NCI-H446 treated with DMSO at 0.1 percent for 48 hours (cell line): ENCODE results near the gene PTK6.
"Not testable (repeated sequence)": the region's sequence is repeated elsewhere in the genome, so short reads cannot be mapped to it uniquely, and the experiment has no call there.

Experiments
- DNase-seq: peaks from one replicate; lab custom pipeline; 2025; lab: John Stamatoyannopoulos, UW

The PTK6 gene

DNA sequence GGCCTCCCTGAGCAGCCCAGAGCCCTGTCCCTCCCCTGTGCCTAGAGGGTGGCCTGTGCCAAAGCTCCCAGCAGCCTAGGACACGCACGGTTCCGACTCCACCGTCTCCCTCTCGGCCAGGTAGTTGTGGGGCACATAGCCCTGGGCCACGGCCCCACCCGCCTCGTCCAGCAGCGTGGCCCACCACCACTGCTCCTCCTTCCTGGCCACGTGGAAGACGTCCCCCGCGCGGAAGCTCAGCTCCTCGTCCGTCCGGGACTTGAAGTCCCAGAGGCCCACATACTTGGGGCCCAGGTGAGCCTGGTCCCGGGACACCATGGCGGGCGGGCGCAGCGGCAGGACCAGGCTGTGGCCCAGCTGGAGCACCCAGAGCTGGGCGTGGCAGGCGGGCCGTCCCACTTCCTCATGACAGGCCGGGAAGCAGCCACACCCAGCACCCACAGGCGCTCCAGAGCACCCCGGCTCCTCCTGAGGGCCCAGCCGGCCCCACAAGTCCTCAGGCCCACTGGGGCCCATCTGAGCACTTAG is at the start of gene PTK6:
Gene PTK6 (minus strand): TSS at position 380 of the 528 bp plus-strand sequence. CDS start 62 bp downstream, at position 318.
- no peak for DNase-seq

DNA sequence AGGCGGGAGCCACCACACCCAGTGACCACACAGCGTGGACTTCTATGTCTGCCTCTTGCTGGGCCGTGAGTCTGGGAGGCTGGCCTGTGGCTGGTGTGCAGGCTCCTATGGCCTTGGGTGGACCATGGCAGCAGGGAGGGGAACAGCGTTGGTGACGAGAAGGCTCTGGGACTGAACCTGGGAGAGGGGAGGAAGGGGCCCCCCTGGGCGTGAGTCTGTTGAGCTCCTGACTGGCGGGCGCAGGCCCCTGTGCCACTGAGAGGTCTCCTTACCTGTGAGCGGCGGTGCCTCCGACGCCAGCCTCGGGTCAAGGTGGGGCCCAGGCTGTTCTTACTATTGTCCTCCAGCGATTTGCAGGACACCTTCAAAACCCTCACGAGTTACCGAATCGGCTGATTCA is 49.6 kb upstream of the PTK6 start:
- no peak for DNase-seq

DNA sequence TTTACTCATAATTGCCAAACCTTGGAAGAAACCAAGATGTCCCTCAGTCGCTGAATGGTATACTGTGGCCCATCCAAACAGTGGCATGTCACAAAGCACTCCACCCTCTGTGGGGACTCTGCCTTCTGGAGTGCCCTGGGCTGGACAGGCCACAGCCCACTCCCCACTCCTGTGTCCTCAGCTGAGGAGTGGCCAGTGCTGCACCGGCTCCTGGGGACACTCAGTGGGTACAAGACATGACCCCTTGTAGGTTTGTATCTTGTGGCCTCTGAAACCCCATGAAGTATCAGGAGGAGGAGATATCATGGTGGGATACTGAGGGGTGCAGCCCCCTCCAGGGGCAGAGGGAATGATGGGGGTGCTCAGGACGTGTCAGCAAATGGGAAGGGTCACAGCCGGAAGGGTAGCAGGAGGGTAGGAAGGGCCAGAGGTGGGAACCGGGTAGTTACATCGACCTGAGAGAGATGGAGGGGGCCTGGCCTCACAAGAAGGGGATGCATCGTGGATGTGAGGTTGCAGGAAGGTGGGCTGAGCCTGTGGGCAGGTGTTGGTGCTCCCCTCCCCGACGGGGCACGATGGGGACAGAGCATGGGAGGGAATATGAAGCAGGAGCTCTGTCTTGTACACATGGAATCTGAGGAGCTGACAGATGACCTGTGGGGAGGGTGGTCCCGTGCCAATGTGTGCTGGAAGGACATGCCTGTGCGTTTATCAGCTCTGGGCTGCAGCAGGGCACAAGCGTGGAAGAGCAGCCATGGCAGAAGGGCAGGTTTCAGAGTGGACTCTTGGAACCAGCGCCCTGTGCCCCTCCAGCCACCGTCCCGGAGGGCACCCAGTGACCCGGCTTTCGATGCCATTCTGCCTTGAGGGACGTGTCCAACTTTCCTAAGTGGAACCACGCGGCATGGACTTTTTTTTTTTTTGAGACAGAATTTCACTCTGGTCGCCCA is 48.7 kb upstream of the PTK6 start:
- DNase-seq: no peak

DNA sequence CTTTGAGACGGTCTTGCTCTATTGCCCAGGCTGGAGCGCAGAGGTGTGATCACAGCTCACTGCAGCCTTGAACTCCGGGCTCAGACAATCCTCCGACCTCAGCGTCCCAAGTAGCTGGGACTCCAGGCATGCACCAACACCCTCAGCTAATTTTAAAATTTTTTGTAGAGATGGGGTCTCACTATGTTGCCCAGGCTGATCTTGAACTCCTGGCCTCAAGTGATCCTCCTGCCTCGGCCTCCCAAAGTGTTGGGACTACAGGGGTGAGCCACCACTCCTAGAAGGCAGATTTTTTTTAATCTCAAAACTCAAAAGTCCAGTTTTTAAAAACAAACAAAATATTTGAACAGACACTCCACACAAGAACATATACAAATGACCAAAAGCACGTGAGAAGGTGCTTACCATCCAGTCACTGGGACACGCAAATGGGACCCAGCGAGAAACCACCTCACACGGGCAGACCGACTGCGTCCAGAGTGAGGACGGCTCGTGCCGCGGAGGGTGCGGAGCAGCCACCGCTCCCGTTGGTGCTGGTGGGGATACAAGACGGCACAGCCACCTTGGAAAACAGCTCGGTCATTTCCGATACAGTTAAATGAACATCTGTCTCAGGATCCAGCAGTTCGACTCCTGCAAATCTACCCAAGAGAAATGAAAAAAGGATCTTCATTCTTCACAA is 45.3 kb upstream of the PTK6 start:
- DNase-seq: no peak

DNA sequence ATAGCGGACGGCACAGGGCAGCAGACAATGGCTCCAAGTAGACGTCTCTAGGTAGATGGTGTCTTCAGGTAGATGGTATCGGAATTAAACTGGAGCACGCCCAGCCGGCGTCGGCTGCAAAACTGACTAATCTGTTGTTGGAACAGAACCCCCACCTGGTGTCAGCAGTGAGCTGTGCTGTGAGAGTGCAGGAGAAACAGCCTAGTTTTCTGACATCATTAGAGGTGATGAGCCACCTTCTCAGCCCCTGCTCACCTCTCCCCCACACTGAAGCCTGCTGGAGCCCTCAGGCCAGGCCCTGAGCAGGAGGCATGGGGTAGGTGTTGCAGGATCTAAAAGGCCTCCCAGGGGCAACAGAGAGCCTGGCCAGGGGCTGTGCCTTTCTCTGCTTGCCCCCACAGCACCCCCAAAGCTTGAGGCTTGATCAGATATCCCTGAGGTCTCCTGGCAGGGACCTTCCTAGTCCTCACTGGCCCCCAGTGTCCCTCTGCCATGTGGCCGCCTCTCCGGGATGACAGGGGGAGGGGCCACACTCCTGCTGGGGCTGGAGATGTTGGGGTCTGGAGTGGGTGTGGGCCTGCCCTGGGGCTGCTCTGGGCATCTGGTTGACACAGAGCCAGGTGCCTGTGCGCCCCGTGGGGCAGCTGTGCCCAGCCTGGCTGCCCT is 43.8 kb upstream of the PTK6 start:
- no peak for DNase-seq

DNA sequence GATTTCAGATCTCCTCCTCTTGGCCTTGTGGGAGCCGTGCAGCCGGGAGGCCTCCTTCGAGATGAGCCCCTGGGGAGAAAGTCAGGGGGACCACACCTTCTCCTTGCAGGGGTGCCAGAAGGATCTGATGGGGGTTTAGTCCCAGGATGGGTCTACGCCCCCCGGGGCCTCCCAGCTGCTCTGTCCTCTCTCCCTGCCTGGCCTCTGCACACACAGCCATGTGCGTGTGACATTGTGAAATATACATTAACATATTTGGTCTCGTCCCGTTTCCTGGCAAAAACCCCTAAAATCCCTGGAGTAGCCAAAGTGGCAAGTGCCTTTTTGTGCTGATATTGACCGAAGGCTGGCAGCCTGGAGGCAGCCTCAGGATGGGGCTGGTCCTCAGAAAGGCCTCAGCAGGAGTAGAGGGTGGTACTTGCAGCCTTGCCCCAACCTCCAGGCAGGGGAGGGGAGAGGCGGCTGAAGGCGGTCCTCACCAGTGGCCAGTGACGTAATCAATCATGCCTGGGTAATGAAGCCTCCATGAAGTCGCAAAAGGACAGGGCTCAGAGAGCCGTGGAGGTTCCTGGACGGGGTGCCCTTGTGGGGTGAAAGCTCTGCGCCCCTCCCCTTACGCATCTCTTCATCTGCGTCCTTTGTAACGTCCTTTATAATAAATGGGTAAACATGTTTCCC is 42.0 kb upstream of the PTK6 start:
- no peak for DNase-seq

DNA sequence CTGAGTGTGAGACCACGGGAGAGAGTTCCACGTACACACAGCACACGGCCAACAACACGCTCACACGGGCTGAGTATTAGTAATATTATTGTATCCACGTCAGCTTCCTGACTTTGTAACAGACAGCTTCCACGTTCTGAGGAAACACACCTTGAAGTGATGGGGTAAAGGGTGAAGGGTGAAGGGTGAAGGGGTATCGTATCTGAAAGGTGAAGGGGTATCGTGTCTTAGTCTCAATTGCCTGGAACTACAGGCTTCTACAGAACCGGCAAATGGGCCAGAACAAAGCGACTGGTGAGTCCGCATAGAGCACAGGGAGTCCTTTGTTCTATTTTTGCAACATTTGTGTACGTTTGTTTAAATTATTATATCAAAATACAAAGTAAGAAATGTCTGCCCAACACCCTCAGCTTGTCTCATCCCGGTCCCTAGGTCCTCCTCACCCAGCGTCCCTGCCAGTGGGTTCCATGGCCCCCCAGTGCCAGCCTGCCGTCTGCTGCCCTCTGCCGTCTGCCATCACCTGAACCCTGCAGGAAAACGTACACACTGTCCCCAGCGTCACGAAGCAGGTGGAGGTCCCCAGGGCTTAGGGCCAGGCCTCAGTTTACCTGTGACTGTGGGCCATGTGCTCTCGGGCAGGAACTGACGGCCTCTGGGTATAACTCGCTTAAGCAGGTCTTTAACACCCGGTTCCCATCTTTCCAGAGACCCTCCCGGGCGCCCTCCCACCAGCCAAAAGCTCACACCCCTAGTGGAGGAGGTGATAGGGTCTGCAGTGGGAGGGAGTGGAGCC is 41.2 kb upstream of the PTK6 start:
- DNase-seq: no peak

DNA sequence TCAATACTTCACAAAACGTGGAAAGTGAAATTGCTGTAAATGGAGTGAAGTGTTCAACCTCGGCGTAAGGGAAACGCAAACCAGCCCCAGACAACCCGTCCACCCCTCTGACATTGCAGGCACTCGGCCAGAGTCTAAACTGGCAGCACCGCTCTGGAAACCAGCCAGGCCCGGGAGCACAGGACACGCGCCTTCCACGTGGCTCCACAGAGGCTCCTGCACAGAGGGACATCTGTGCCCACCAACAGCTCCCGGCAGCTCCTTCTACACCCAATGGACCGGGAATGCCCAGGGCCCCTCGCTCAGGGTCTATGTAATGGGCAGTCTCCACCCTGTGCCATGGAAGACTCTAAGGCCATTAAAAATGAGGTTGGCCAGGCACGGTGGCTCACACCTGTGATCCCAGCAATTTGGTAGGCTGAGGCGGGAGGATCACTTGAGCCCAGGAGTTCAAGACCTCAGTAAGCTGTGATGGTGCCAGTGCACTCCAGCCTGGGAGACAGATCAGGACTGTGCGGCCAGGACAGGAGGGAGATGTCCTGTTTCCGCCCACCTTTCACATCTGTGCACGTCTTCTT is 40.2 kb upstream of the PTK6 start:
- DNase-seq: peak; percentile 8

DNA sequence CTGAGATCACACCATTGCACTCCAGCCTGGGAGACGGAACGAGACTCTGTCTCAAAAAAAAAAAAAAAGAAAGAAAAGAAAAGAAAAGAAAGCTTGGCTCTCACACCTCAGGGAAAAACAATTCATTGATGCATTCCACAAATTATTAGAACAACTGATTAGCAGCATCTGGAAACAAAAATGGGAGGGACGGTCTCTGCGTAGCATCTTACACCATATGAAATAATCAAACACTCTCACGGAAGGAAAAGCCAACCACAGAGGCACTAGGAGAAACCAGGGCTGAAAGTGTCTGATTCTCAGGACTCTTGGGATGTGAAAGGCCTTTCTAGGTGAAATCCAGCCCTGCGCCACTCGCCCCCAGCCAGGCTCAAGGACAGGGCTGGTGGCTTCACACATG is 39.1 kb upstream of the PTK6 start:
- DNase-seq: no peak

DNA sequence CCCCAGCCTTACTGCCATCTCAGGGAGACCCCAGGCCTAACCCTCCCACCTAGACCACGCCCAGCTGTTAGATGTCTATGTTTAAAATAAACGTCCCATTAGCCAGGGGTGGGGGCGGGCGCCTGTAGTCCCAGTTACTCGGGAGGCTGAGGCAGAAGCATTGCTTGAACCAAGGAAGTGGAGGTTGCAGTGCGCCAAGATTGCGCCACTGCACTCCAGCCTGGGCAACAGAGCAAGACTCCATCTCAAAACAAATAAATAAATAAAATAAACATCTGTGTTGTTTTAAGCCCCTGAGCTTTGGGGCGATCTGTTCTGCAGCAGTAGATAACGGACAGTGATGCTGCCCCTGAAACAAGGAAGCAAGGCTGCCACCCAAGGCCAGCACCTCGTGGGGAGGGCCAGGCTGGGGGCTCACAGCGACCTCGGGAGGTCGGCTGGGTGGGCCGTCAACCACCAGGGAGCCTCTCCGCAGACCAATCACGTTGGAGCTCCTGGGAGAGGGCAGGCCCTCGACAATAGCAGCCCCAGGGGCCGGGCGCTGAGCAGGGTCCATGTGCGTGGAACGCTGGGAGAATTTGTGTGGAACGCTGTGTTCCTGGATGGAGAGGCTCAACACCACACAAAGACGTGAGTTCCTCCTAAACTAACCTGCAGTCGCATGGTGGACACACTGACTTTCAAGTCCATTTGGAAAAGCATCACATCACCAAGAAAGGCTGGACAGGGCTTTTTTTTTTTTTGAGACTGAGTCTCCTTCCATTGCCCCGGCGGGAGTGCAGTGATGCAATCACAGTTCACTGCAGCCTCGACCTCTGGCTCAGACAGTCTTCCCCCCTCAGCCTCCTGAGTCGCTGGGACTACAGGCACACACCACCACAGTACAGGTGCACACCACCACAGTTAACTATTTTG is 37.9 kb upstream of the PTK6 start:
- DNase-seq: no peak

DNA sequence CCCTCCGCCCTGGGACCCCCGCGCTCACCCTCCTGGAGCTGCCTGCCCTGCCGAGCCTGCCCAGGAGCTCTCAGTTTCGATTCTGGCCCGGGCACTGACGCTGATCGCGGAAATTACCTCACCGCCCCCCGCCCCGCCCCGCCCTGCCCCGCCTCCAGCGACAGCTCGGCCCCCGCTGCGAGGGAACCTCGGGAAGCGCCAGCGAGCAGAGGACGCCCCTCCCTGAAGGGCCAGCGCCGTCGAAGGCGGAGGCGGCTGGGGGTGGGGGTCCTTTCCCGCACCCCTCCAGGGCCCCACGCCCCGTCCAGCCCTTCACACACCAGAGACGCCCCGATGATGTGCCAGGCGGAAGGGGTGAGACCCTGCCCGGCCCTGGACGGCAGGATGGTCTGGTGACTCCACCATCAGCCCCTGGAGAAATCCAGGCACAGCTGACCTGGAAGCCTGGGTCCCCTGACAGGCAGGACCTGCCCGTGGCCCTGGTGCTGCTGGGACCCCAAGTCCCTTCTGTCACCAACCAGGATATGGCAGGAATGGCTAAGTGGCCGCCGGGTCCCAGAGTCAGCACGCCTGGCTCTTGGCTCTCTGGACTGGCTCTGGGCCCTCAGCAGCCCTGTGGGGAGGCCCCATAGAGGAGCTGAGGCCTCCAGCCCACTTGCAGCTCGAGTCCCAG is 37.1 kb upstream of the PTK6 start, which contains the start of gene HELZ2:
Gene HELZ2 (minus strand): TSS at position 84 of the 673 bp plus-strand sequence. CDS start 1,854 bp downstream, outside the sequence.
- peak; percentile 45 for DNase-seq

DNA sequence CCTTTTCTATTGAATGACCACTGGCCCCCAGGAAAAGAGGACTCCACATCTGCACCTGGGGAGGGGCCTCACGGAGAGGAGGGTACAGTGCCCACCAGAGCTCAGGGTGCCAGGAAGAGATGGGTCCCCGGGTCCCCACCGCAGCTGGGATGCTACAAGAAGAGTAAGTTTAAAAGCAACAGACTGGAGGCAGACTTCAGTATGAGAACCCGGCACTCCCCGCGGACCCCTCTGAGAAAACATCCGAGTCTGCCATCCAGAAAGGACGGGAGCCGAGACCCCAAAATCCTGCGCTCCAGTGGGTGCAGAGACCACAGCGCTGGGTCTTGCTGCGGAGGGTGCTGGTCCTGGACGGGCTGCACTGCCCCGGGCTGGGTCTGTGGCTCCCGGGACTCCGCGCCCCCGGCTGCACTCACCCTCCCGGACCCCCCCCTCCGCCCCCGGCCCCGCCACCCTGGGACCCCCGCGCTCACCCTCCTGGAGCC is 36.5 kb upstream of the PTK6 start:
- DNase-seq: no peak

DNA sequence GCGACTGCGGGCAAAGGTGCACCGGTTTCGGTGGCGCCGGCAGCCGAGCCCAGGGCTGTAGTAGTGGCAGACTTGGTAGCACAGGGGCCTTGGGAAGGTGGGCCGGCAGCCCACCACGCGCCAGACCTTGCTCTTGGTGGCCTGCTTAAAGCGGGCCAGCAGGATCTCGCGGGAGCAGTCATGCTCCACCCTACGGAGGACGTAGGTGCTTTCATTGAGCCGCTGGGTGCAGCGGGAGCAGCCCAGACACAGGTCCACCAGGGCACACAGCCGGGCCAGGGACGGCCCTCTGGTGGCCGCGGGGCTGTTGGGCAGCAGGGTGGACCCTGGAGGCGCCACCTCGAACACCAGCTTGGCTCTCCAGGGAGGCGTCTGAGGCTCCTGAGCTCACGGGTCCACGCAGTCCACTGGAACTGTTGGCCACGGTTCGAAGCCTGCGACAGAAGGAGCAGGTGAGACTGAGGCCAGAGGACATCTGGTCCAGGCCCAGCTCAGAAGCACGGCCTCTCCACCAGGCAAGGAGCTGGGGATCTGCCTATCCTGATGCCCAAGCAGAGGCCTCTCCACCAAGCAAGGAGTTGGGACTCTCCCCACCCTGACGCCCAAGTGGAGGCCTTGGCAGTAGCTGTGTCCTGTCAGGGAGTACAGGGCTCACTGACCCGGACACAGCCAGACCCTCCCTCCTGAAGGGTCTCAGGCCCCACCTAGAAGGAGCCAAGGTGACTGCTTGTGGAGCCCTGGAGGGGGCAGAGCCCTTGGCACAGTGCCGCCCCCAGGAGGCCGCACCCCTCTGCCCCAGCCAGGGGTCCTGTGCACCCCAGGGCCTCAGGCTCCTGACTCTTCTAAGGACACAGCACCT is 35.8 kb upstream of the PTK6 start:
- no peak for DNase-seq

DNA sequence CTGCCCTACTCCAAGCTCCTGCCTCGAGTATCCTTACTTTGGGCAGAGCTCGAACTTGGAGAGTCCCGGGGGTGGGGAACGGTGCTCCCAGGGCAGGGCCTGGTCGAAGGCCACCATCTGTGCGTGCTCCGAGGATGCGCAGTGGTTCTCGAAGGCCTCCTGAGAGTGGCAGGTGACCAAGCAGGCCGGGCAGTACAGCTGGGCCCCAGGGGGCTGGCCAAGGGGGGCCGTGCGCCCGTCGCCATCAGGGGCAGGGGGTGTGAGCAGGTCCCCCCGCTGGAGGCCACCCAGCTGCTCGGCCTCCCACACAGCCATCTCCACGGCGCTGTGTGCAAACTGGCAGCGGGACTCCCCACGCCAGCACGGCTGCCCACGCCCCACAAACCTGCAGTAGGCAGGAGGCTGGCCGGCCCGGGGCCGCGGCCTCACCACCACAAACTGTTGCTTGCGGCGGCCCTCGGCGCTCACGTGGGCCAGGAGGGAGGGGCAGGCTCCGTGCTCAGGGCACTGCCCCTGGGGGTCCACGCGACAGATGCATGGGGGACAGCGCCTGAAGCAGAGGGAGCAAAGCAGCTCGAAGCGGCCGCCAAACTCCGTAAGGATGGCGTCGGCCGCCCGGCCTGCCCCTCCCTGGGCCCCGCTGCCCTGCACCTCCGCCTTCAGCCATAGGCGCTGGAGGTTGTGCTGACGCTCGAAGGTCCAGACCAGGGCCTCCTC is 35.1 kb upstream of the PTK6 start:
- no peak for DNase-seq

DNA sequence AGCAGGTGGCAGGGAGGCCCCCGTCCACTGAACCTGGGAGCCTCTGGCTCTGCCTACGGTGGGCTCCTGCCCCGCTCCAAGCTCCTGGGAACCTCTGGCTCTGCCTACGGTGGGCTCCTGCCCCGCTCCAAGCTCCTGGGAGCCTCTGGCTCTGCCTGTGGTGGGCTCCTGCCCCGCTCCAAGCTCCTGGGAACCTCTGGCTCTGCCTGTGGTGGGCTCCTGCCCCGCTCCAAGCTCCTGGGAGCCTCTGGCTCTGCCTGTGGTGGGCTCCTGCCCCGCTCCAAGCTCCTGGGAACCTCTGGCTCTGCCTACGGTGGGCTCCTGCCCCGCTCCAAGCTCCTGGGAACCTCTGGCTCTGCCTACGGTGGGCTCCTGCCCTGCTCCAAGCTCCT is 33.9 kb upstream of the PTK6 start:
- not testable (repeated sequence) for DNase-seq

DNA sequence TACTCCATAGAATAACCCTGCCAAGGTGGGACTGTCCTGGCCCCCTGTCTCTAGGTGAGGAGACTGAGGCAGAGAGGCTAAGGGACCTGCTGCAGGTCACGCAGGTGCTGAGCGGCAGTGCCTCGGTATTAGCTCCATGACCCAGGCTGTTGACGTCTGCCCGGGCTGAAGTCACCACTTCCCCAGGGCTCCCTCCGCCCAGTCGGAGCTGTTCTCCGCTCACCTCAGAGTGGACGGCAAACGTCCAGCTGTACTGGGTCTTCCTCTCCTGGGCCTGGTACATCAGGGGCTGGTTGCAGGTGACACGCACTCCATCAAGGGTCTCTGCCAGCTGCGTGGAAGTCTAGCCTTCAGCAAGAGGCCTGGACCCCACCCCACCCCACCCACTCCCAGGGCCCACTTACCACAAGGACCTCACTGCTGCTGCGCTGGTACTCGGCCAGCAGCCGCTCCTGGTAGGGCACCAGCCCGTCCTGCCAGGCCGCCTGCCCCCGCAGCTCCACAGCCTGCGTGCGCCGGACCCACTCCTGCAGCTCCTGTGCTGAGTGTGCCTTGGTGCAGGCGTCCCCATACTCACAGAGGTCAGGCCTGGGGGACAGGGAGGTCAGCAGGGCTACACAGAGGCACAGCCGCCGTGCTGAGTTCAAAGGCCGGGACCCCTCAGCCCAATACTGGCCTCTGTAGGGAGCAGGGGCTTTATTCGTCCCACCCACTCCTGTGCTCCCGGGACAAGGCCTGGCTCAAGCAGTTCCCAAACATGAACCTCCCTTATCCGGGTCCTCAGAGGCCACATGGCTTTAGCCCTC is 33.3 kb upstream of the PTK6 start:
- DNase-seq: no peak
